Measurements from ENCODE around the gene MRS2.

DNA sequence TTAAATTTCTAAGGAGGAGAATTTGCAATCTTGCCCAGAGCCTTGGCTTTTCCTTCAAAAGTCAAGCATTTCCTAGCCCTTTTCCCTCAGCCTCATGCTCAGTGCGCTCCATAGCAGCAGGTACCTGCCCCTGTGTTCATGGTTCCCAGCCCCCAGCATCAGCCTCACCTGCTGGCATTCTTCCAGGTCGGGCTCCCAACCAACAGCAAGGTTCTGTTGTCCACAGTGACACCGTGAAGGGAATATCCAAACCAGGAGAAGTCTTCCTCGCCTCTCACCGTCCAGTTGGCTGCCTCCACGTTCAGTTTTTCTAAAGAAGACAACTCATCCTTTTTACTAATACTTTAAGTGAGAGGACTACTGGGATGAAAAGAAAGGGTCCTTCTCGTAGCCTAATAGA lies 43.9 kb downstream of the MRS2 start:
- TF ChIP-seq, protein P1, sequence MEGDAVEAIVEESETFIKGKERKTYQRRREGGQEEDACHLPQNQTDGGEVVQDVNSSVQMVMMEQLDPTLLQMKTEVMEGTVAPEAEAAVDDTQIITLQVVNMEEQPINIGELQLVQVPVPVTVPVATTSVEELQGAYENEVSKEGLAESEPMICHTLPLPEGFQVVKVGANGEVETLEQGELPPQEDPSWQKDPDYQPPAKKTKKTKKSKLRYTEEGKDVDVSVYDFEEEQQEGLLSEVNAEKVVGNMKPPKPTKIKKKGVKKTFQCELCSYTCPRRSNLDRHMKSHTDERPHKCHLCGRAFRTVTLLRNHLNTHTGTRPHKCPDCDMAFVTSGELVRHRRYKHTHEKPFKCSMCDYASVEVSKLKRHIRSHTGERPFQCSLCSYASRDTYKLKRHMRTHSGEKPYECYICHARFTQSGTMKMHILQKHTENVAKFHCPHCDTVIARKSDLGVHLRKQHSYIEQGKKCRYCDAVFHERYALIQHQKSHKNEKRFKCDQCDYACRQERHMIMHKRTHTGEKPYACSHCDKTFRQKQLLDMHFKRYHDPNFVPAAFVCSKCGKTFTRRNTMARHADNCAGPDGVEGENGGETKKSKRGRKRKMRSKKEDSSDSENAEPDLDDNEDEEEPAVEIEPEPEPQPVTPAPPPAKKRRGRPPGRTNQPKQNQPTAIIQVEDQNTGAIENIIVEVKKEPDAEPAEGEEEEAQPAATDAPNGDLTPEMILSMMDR (conservative IDR thresholded peaks at IDR 0.05; ENCODE audit: low read depth, low read length) = no peak
- TF ChIP-seq EZH2 (IDR thresholded peaks at IDR 0.05; ENCODE audit: low read length, unreplicated experiment) (no peak), EZH2phosphoT487 (IDR thresholded peaks at IDR 0.05; ENCODE audit: borderline replicate concordance, low read length) (no peak)
